GM18526 (cell line): Measurements from ENCODE around the gene PIP4K2A.

Source experiments
- POLR2A ChIP-seq: IDR thresholded peaks from 3 replicates; pipeline ENCODE4 v1.6.1; 2011; ENCODE audit not compliant: insufficient read length; ENCODE audit errors: extremely low read depth

PIP4K2A gene

DNA sequence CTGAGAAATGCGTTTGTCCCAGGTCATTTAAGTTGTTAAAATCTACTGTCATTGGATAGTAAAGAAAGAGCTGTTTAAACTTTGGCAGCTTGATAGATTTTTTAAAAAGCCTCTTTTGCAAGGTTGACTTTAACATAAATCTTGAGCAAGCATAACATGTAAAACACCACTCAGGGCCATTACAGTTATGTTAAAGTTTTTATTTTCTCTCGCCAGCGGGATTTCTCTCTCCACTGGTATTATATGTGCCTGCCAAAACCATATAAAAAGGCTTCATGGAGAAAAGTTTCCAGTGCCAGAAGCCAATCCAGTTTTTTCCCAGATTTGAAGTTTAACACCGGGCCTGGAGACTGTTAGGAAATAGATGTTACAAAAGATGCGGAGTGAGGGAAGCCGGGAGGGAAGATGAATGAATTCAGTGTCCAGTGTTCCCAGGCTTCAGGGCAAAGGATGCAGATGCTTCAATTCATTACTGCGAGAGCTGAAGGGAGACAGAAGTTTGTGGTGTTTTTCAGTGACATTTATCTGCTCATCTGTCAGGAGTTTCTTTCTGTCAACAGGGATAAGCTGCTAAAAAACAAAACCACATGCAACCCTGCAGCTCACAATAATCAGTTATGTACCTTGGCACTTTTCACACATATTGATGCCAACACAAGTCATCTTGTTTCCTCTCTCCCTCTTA, 213.6 kb downstream of the PIP4K2A start:
- no peak for TF ChIP-seq POLR2A

- no peak for TF ChIP-seq POLR2A
These were observed 219.0 kb downstream of the PIP4K2A start for GRCh38 chr10:22495396-22495795.

DNA sequence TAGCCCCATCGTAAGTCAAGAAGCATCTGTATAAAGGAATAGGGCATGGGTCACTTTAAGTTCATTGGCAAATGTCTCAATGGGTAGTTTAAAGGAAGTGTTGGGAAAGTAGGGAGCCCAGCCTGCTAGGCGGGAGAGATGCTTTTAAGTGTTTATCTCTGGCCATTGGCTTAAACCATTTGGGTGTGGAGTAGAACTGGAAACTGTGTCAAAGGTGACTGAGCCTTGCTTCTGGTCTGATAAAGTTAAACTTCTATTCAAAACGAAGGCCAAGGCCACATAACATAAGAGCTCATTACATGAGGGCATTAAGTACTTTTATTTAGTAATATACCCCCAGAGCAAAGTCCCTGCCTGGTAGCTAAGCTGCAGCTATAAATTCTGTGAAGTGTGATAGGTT, 220.4 kb downstream of the PIP4K2A start:
- TF ChIP-seq POLR2A, result no peak

DNA sequence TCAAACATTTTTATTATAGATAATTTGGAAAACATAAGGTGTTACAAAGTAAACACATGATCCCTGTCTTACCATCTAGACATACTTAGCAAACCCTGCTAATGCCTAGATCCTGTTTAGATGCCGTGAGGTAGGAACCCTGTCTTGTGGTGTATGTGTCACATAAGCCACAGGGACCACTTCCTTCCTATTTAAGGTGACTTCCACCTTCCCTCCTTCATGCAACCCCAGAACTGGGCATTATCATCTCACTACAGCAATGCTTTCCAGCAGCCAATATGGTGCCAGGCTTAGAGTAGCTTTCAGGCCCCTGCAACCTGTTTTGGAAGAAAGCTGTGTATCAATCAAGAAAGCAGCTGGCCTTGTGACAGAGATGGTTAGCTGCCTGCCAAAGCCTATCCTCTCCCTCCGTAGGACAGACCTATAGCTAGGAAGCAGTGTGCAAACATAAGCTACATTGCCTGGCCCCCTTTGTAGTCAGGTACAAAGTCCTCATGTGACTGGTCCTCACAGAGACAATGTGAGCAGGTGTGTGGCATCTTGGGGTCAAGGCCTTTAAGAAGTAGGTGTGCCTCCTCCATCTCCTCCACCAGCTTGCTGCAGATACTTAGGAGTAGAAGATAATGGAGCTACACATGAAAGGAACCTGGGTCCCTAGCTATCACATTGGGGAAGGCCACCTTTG, 222.3 kb downstream of the PIP4K2A start:
- TF ChIP-seq POLR2A, result no peak

DNA sequence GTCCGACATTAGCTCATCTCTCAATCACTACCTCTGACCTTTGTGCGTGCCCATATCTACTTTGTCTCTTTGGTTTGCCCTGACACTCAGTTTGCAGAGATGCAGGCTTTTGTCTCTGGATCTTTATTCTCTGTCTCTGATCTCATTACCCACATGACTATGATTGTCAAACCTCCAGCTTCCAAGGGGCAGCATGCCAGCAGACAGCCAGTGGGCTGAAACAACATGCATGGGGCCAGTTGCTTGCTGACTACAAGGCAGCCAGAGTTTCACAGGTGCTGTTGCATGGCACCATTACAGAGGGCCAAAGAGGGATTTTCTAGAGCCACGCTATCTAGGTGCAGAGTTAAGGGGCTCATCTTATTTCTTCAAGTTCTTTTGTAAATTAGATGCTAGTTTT, 222.9 kb downstream of the PIP4K2A start:
- TF ChIP-seq POLR2A, result no peak

GRCh38 chr10:22489975-22490374, 224.4 kb downstream of the PIP4K2A start:
- no peak for TF ChIP-seq POLR2A

GRCh38 chr10:22489467-22489866, 224.9 kb downstream of the PIP4K2A start:
- no peak for TF ChIP-seq POLR2A

DNA sequence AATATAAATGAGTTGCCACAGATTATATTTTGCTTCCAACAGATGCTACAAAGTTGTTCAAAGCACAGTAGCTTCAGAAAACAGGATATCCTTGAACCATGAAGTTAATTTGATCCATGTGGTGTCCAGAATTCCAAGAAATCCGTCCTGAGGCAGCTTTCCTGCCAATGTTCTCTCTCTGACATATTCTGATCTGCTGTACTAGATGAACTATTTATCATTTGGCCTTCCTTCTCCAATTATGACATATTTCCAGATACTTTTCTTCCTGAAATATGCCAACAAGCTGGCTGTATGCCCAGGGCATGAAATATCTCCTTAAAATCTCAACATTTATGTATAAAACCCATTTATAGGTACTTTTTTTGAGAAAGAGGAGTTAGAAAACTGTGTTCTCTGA, 227.9 kb downstream of the PIP4K2A start:
- no peak for TF ChIP-seq POLR2A
